GM19468 (cell line): ENCODE results near the gene SPTAN1.
"Not testable (repeated sequence)": the region's sequence is repeated elsewhere in the genome, so short reads cannot be mapped to it uniquely, and the experiment has no call there.

Experiments used
- ATAC-seq: cut with Tn5 transposase; IDR thresholded peaks from one replicate; pipeline ENCODE4 v1.9.1; 2021; ENCODE audit warnings: mild to moderate bottlenecking, moderate library complexity, moderate number of reproducible peaks; ENCODE audit not compliant: unreplicated experiment; ENCODE audit errors: extremely low read depth

Gene SPTAN1

GRCh38 chr9:128552153-128552743 lies at the start of gene SPTAN1:
Gene SPTAN1 (plus strand): TSS chr9:128552587. CDS start chr9:128566741, 14,154 bp downstream.
- peak; percentile 78 for ATAC-seq

GRCh38 chr9:128503415-128503825 lies 49.0 kb upstream of the SPTAN1 start:
- not testable (repeated sequence) for ATAC-seq

- no peak for ATAC-seq
Measured at GRCh38 chr9:128503870-128504269, 48.5 kb upstream of the SPTAN1 start.

DNA sequence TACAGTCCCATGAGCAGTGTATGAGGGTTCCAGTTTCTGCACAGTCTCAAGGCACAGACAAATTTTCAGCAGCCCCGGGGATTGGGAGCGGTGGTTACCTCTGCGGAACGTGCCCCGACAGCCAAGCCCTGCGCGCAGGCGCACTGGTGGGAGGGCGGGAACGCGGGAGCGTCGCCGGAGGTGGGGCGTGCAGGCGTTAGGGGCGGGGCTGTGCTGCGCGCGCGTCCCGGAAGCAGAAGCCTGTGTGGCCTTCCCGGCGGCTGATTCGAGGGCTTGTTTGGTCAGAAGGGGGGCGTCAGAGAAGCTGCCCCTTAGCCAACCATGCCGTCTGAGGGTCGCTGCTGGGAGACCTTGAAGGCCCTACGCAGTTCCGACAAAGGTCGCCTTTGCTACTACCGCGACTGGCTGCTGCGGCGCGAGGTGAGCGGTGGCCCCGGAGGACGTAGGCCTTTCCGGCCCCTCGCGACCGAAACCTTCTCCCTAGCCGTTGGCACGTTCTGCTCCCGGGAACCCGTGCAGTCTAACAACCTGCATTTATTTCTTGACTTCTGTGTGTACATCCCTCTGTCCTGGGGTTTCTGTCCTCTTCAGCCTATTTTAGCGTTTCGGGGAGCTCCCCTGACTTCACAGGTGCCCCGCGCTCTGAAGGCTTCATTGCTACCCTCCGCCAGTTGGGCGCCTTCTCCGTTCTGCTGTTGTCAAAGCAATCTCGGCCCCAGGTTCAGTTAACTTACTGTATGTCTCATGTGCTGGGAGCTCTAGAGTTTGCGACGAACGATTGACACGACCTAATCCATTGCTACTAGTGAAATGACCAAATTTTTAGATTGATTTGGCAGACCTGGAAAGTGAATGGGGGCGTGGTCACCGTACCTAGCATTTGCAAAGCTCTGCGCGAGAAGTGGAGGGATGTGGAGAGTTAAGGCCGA lies 47.6 kb upstream of the SPTAN1 start, which contains the start of gene GLE1:
GLE1 (plus strand) TSS at position 235 of the 929 bp plus-strand sequence; CDS start at position 322, 87 bp downstream.
- ATAC-seq, result peak; percentile 54

DNA sequence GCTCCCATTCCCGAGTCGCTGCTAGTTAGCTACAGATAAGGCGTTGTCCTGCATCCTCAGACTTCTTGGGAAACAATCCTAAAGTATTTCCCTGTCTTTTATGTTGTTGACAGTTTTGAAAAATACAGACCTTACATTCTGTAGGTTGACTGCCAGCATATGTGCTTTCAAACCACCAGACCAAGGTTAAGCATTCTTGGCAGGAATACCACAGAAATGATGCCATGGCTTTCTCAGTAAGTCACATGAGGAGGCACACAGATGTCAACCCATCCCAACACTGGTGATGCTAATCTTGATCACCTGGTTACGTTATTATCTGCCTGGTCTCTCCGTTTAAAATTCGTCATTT lies 47.0 kb upstream of the SPTAN1 start:
- no peak for ATAC-seq

GRCh38 chr9:128505906-128506305 lies 46.5 kb upstream of the SPTAN1 start:
- not testable (repeated sequence) for ATAC-seq

DNA sequence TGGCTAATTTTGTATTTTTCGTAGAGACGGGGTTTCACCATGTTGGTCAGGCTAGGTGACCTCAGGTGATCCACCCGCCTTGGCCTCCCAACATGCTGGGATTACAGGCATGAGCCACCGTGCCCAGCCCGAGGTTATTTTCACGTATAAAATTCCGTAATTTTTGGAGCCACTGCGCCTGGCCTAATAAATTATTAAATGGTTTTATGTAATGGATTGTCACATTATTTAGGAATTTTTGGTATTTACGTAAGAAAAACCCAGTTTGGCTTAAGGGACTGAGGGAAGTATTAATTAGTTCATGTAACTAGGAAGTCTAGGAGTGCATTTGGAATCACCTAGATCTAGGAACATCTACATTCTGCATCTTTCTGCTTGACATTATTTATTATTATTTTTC lies 39.6 kb upstream of the SPTAN1 start:
- ATAC-seq, result no peak

GRCh38 chr9:128521956-128522355 lies 30.4 kb upstream of the SPTAN1 start:
- no peak for ATAC-seq

DNA sequence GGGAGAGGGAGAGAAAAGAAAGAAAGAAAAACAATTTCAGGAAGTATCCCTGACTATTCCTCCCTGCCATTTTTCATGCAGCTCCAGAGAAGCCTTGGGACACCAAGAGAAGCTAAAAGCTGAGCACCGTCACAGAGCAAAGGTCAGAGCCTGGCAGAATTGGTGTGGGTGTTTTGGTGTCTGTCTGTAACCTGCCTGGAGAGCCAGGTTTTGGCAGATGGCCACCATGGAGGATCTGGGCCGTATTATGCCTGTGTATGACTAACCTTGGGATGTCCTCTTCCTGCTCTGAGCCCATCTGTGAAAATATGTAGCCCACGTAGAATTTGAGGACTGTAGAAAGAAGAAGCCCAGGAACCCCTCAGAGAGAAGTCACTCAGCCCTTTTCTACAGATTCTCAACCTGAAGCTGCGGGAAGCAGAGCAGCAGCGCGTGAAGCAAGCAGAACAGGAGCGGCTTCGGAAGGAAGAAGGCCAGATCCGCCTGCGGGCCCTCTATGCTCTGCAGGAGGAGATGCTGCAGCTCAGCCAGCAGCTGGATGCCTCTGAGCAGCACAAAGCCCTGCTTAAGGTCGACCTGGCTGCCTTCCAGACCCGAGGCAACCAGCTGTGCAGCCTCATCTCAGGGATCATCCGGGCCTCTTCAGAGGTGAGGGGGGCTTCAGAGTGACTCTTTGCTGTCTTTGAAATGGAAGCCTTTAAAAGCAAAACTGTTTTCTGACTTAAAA lies 29.0 kb upstream of the SPTAN1 start:
- ATAC-seq, result no peak

GRCh38 chr9:128526720-128527119 lies 25.7 kb upstream of the SPTAN1 start:
- no peak for ATAC-seq

DNA sequence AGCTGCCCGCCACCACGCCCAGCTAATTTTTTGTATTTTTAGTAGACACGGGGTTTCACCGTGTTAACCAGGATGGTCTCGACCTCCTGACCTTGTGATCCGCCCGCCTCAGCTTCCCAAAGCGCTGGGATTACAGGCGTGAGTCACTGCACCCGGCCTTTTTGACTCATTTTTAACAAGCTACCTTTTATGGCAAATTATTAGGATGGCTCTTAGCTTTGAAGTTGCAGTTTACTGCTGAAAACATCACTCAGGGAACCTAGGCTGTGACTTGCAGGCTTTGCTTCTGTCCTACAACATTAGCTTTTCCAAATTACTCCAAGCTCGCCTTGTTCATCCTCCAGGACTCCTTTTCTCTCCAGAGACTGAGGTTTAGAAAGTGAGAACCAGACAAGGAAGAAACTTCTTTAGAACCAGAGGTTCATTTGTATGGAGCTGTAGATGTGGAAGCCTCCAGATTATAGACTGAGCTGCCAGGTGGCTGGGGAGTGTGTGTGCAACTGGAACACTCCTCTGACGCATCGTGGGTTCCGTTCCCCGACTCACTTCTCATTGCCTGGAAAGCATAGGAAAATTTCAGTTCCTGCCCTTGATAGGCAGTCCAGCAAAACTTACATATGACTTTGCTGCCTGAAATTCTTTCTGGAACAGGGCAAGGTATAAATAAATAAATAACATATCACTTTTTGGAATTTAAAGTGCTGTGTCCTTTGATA lies 23.8 kb upstream of the SPTAN1 start:
- no peak for ATAC-seq

DNA sequence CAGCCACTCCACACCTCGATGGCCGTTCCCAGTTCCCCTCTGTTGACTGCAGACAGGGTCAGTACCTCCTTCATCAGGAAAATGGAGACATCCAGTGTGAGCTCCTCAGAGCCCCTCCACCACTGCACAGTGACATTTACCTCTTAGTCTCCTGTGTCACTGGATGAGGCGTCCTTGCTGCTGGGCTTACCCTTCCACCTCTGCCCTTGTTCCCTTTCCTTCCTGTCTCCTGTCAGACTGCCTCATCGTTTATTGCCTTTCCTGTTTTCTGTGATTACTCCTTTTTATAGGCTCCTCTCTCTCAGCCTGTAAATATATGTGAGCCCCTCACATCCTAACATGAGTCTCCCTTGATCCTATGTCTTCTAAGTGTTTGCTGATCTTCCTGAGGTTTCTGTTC lies 23.2 kb upstream of the SPTAN1 start:
- no peak for ATAC-seq

- no peak for ATAC-seq
Measured at GRCh38 chr9:128532581-128532980, 19.8 kb upstream of the SPTAN1 start.

GRCh38 chr9:128540634-128541360 lies 11.6 kb upstream of the SPTAN1 start:
- no peak for ATAC-seq

DNA sequence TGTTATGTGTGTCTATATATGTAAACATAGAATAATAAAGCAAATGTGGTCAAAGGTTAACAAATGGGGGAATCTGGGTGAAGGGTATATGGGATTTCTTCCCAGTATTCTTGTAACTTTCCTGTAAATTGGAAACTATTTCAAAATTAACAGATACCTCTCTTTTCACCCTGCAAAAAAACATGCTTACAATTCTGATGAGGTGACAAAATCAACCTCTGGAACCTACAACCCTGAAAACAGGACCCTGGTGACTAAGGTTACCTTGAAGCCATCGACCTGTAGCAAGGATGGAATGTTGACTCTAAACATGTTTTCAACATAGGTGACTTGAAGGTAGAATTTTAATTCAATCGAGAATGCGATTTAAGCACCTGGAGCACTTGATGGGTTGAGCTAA lies 5.9 kb upstream of the SPTAN1 start:
- no peak for ATAC-seq

DNA sequence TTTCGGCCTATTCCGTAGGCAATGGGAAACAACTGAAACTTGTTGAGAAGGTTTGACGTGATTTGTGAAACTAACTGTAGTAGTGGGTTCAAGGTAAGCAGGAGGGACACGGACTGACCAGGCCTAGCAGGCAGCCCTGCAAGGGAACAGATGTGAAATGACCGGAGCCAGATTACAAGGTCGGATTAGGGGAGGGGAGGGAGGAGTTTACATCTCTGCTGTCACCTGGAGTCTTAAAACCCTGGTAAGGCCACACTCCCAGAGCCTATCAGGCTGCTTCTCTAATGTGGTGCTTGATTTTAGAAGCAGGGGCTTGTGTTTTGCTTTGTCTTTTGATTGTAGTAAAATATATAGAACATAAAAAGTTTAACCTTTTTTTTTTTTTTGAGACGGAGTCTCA lies 3.5 kb upstream of the SPTAN1 start:
- ATAC-seq, result no peak

GRCh38 chr9:128550226-128550625 lies 2.2 kb upstream of the SPTAN1 start:
- no peak for ATAC-seq

- ATAC-seq, result no peak
Measured at GRCh38 chr9:128550770-128551656, 1.4 kb upstream of the SPTAN1 start.
